Middle frontal gyrus (tissue), 1 donor: ENCODE data around the gene PAOX.
"Not testable (repeated sequence)": the region's sequence is repeated elsewhere in the genome, so short reads cannot be mapped to it uniquely, and the experiment has no call there.

ENCODE experiments used
- DNase-seq: peaks from one replicate; pipeline ENCODE4 v3.0.0-alpha.2; 2015; ENCODE audit warnings: low spot score; ENCODE audit errors: extremely low spot score

Gene PAOX

GRCh38 chr10:133364645-133365431, 14.2 kb upstream of the PAOX start:
- no peak for DNase-seq

GRCh38 chr10:133365461-133366129, 13.5 kb upstream of the PAOX start:
- no peak for DNase-seq

- DNase-seq = no peak
Observed at GRCh38 chr10:133366130-133366478, 13.0 kb upstream of the PAOX start.

GRCh38 chr10:133366751-133367150, 12.3 kb upstream of the PAOX start:
- DNase-seq = no peak

GRCh38 chr10:133367461-133367860, 11.6 kb upstream of the PAOX start:
- not testable (repeated sequence) for DNase-seq

- DNase-seq = no peak
Observed at GRCh38 chr10:133368153-133368552, 10.9 kb upstream of the PAOX start.

GRCh38 chr10:133370030-133370786, 8.9 kb upstream of the PAOX start:
- no peak for DNase-seq

- DNase-seq = no peak
Observed at GRCh38 chr10:133372507-133372906, 6.6 kb upstream of the PAOX start.

- DNase-seq = peak; percentile 92
Observed at GRCh38 chr10:133373174-133374090, 5.6 kb upstream of the PAOX start, which contains the start of gene ECHS1. ECHS1 (minus strand) TSS chr10:133373354; CDS start chr10:133373333, 21 bp downstream.

GRCh38 chr10:133375357-133376115, 3.5 kb upstream of the PAOX start:
- DNase-seq = no peak

- not testable (repeated sequence) for DNase-seq
Observed at GRCh38 chr10:133376183-133376582, 2.9 kb upstream of the PAOX start.

- DNase-seq = no peak
Observed at GRCh38 chr10:133377025-133377817, 1.8 kb upstream of the PAOX start.

GRCh38 chr10:133377818-133378250, 1.2 kb upstream of the PAOX start:
- no peak for DNase-seq

- peak; percentile 40 for DNase-seq
Observed at GRCh38 chr10:133378251-133379096, 588 bp upstream of the PAOX start.

- no peak for DNase-seq
Observed at GRCh38 chr10:133379801-133380666, 972 bp downstream of the PAOX start.

- DNase-seq = no peak
Observed at GRCh38 chr10:133381036-133381435, 2.0 kb downstream of the PAOX start.

GRCh38 chr10:133383551-133383950, 4.5 kb downstream of the PAOX start:
- no peak for DNase-seq
